Endothelial cell of umbilical vein (primary cell): ENCODE results near the gene RNFT2. TPM values are rescaled to one million over a fixed set of nuclear protein-coding genes. Genes with fewer than 3 reads are reported as not detected.

Source experiments
- BruUV-seq: library from RNA; stranded (reverse); fragments of 400-500 nt; replicated peaks from 2 replicates; lab custom pipeline; 2021; lab: Mats Ljungman, UMichigan
- CTCF ChIA-PET: fragments of 300-600, 350-600 bp; sonication (Branson Sonifier 250); formaldehyde crosslinking; loops from one replicate; lab custom pipeline; 2021; ENCODE audit warnings: antibody characterized with exemption, inconsistent platforms; lab: Charles Lee
- POLR2A ChIA-PET: fragments of 300-600, 350-600 bp; sonication (Branson Sonifier 250); formaldehyde crosslinking; loops from one replicate; lab custom pipeline; 2021; ENCODE audit warnings: antibody characterized with exemption, inconsistent platforms; lab: Charles Lee
- DNase-seq: peaks from one replicate; pipeline ENCODE4 v3.0.0-alpha.2; 2011; ENCODE audit warnings: low read depth, low spot score
- FAIRE-seq: peaks from 2 replicates; lab custom pipeline; 2011; peaks lifted over from hg19 to GRCh38; lab: Jason Lieb, UNC
- H2AFZ ChIP-seq: 2 replicates; pipeline ENCODE4 v1.6.0; 2012; ENCODE audit warnings: low read depth, low read length, control low read depth, inconsistent platforms
- H3K27ac ChIP-seq: 2 replicates; pipeline ENCODE4 v1.5.1; 2011; ENCODE audit warnings: low read depth, mild to moderate bottlenecking, control low read depth, low read length, moderate library complexity; ENCODE audit not compliant: insufficient read depth
- H3K27me3 ChIP-seq, 2 experiments: 2 replicates each; pipeline versions ENCODE4 v1.6.0 to v1.6.1; 2011; ENCODE audit warnings: low read length in 2 of 2, mixed read lengths in 1 of 2; ENCODE audit not compliant: control insufficient read depth in 2 of 2, insufficient read depth in 2 of 2
- H3K36me3 ChIP-seq, 2 experiments: 2 replicates in 1 of 2; 3 replicates in 1 of 2; pipeline ENCODE4 v1.5.1; 2011; ENCODE audit warnings: low read length in 2 of 2, mild to moderate bottlenecking in 1 of 2, moderate library complexity in 1 of 2; ENCODE audit not compliant: control insufficient read depth in 2 of 2, insufficient read depth in 2 of 2; ENCODE audit errors: extremely low read depth in 1 of 2
- H3K4me1 ChIP-seq: 3 replicates; pipeline ENCODE4 v1.5.1; 2011; ENCODE audit warnings: mild to moderate bottlenecking, low read length; ENCODE audit not compliant: control insufficient read depth, insufficient read depth; ENCODE audit errors: extremely low read depth
- H3K4me2 ChIP-seq: 2 replicates; pipeline ENCODE4 v1.6.1; 2011; ENCODE audit warnings: low read length, control low read depth, mixed read lengths; ENCODE audit not compliant: insufficient read depth
- H3K4me3 ChIP-seq, 3 experiments: fragments of 200-600 bp in 1 of 3; sonication (generic), shearing (Covaris generic) in 1 of 3; replicated peaks in 1 of 3; 2 replicates each; pipeline ENCODE4 v1.5.1; 2011 to 2016; ENCODE audit warnings: control low read depth in 3 of 3, low read length in 3 of 3, mild to moderate bottlenecking in 2 of 3, inconsistent platforms in 1 of 3, low read depth in 1 of 3, moderate library complexity in 1 of 3; ENCODE audit not compliant: insufficient read depth in 1 of 3
- H3K79me2 ChIP-seq: 2 replicates; pipeline ENCODE4 v1.6.0; 2012; ENCODE audit warnings: low read length, inconsistent platforms; ENCODE audit not compliant: control insufficient read depth, insufficient read depth
- H3K9ac ChIP-seq: replicated peaks from 2 replicates; pipeline ENCODE3; 2011; ENCODE audit warnings: low read length, control low read depth; ENCODE audit not compliant: insufficient read depth; ENCODE audit errors: extremely low read depth
- H3K9me1 ChIP-seq: replicated peaks from 3 replicates; pipeline ENCODE4 v1.6.0; 2011; ENCODE audit warnings: mild to moderate bottlenecking, low read length; ENCODE audit not compliant: control insufficient read depth, insufficient read depth; ENCODE audit errors: extremely low read depth
- H3K9me3 ChIP-seq: replicated peaks from 2 replicates; pipeline ENCODE4 v1.5.1; 2012; ENCODE audit warnings: low read length, inconsistent platforms; ENCODE audit not compliant: control insufficient read depth, insufficient read depth
- H4K20me1 ChIP-seq: replicated peaks from 2 replicates; pipeline ENCODE3; 2011; ENCODE audit warnings: mild to moderate bottlenecking, low read length; ENCODE audit not compliant: control insufficient read depth, insufficient read depth; ENCODE audit errors: extremely low read depth
- CTCF ChIP-seq, 2 donors: IDR thresholded peaks; 1 replicate in 1 of 2; 2 replicates in 1 of 2; pipeline ENCODE4 v1.5.1; 2011; ENCODE audit warnings: low read length in 2 of 2, mild to moderate bottlenecking in 2 of 2, moderate library complexity in 2 of 2, control low read depth in 1 of 2, inconsistent platforms in 1 of 2, low read depth in 1 of 2; ENCODE audit not compliant: insufficient read depth in 1 of 2; ENCODE audit errors: extremely low read depth in 1 of 2
- EZH2 ChIP-seq: IDR thresholded peaks from 2 replicates; pipeline ENCODE4 v1.6.1; 2012; ENCODE audit warnings: borderline replicate concordance, low read depth, mild to moderate bottlenecking, moderate library complexity, low read length, inconsistent platforms; ENCODE audit not compliant: severe bottlenecking
- FOS ChIP-seq: IDR thresholded peaks from 2 replicates; pipeline ENCODE4 v1.6.1; 2011; ENCODE audit warnings: mild to moderate bottlenecking, low read length, moderate library complexity, borderline replicate concordance; ENCODE audit not compliant: insufficient read depth
- GATA2 ChIP-seq: IDR thresholded peaks from 2 replicates; pipeline ENCODE4 v1.7.0; 2011; ENCODE audit warnings: low read depth, mild to moderate bottlenecking, moderate library complexity, mixed read lengths, low read length; ENCODE audit not compliant: insufficient read length, insufficient read depth
- JUN ChIP-seq: IDR thresholded peaks from 2 replicates; pipeline ENCODE4 v1.6.1; 2011; ENCODE audit warnings: borderline replicate concordance, low read depth; ENCODE audit not compliant: insufficient read length, insufficient read depth
- MAX ChIP-seq: IDR thresholded peaks from 2 replicates; pipeline ENCODE4 v1.6.1; 2011; ENCODE audit not compliant: insufficient read depth, insufficient read length
- MYC ChIP-seq: IDR thresholded peaks from one replicate; pipeline ENCODE4 v1.6.1; 2011; ENCODE audit warnings: mild to moderate bottlenecking, low read depth, low read length
- POLR2A ChIP-seq: IDR thresholded peaks from 2 replicates; pipeline ENCODE4 v1.6.1; 2012; ENCODE audit warnings: low read depth, mild to moderate bottlenecking, control low read depth, low read length
- POLR2AphosphoS5 ChIP-seq: IDR thresholded peaks from 2 replicates; pipeline ENCODE4 v1.6.1; 2012; ENCODE audit warnings: low read depth, mild to moderate bottlenecking, control low read depth, low read length, moderate library complexity; ENCODE audit not compliant: insufficient read depth
- dilution Hi-C: fragments of 300-500 bp; cut with MboI; formaldehyde crosslinking; loops from one replicate; pipeline ENCODE4 v1.15.0; 2019; ENCODE audit warnings: low sequenced_read_pairs; ENCODE audit not compliant: extremely low pct_ligation_motif_present
- intact Hi-C: fragments of 100-400 bp; cut with micrococcal nuclease; formaldehyde crosslinking; loops from one replicate; pipeline ENCODE4 v1.10.0; 2022
- polyA plus RNA-seq, 4 experiments: library from polyadenylated mRNA; depleted of rRNA in 3 of 4; stranded (reverse) in 3 of 4; unstranded in 1 of 4; fragments of >200 nt; gene quantifications; 2 replicates each; pipeline versions ENCODE4 v1.2.1 to v1.2.3, GENCODE V29; 2011 to 2012; ENCODE audit warnings: missing spikeins in 1 of 4
- total RNA-seq: library from RNA; stranded (reverse); gene quantifications from 2 replicates; pipeline ENCODE4 v1.2.3, GENCODE V29; 2021

Gene RNFT2
- total and polyA plus RNA-seq, 2 donors (not counting 3 experiments of a cell fraction or from before 2014, with no cell fraction given) = 1.4 to 6.6 TPM

DNA sequence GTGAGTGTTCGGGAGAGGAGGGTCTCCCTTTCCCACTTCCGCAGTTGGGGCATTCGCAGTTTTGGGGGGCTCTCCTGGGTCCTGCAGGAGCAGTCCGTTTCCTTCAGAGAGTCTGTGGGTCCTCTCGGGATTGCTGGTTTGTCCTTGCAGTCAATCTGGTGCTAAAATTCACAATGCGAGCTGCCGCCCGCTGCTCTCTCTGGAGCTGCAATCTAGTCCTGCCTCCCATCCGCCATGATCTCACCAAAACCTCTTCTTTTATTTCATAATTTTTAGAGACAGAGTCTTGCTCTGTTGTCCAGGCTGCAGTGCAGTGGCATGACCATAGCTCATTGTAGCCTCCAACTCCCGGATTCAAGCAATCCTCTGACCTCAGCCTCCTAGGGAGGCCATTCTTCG lies 22.5 kb downstream of the RNFT2 start:
- Histone ChIP-seq H2AFZ (no peak overlapping the region), H4K20me1 (no peaks in the 10 kb centered on the region), H3K9me3 (no peaks in the 10 kb centered on the region), H3K4me2 (no peak overlapping the region), H3K4me1 (no peaks in the 10 kb centered on the region), H3K27ac (no peak overlapping the region), H3K4me3 (no peak overlapping the region), H3K9me1 (no peaks in the 10 kb centered on the region), H3K36me3 (no peaks in the 10 kb centered on the region), H3K27me3 (no peaks in the 10 kb centered on the region), H3K9ac (no peak overlapping the region), H3K79me2 (no peaks in the 10 kb centered on the region)
- no peak for DNase-seq
- TF ChIP-seq GATA2 = no peak
- TF ChIP-seq POLR2A = no peak
- TF ChIP-seq MYC = no peak
- no peak for TF ChIP-seq JUN
- no peak for TF ChIP-seq CTCF (IDR thresholded peaks at IDR 0.05; ENCODE audit: extremely low read depth in 1 of 2, insufficient read depth in 1 of 2, low read depth in 1 of 2, low read length in 2 of 2)
- no peak for TF ChIP-seq FOS
- no peak for TF ChIP-seq EZH2
- no peak for TF ChIP-seq POLR2AphosphoS5
- no peak for TF ChIP-seq MAX
- ChIA-PET POLR2A (no interaction called here), CTCF (interaction anchor here (2.7 kb wide), 1 partner anchor 9 kb away, joined by 10 read pairs; no protein-coding TSS in a partner anchor)
- intact Hi-C loops (no loop called here), dilution Hi-C loops (no loop called here)
- no TSS peak for BruUV-seq
- no peak for FAIRE-seq
